Naive B cell (primary cell): ENCODE results near the gene GADD45GIP1. TPM values are rescaled to one million over a fixed set of nuclear protein-coding genes. Genes with fewer than 3 reads are reported as not detected.

ENCODE experiments used
- ATAC-seq, 2 donors: fragments of 150-1000 bp; cut with Tn5 transposase; 2 replicates each; pipeline ENCODE4 v1.10.0; 2021; ENCODE audit warnings: low read depth in 2 of 2, mild to moderate bottlenecking in 2 of 2, moderate library complexity in 2 of 2
- DNase-seq: peaks from one replicate; pipeline ENCODE4 v3.0.0; 2022
- H3K27ac Mint-ChIP-seq, 6 donors: one replicate each; pipeline ENCODE4 v1.8.0; 2020 to 2022; ENCODE audit warnings: mild to moderate bottlenecking in 6 of 6, mixed read lengths in 6 of 6, moderate library complexity in 5 of 6, inconsistent platforms in 2 of 6
- H3K27me3 Mint-ChIP-seq, 3 donors: one replicate each; pipeline ENCODE4 v1.8.0; 2021 to 2022; ENCODE audit warnings: mixed read lengths in 3 of 3, mild to moderate bottlenecking in 1 of 3
- H3K36me3 Mint-ChIP-seq, 2 donors: one replicate each; pipeline ENCODE4 v1.8.0; 2020 to 2022; ENCODE audit warnings: mixed read lengths in 2 of 2, inconsistent platforms in 1 of 2, mild to moderate bottlenecking in 1 of 2
- H3K4me1 Mint-ChIP-seq, 3 donors: one replicate each; pipeline ENCODE4 v1.8.0; 2020 to 2022; ENCODE audit warnings: mixed read lengths in 3 of 3, inconsistent platforms in 1 of 3, mild to moderate bottlenecking in 1 of 3, moderate library complexity in 1 of 3
- H3K4me3 Mint-ChIP-seq, 8 donors: one replicate each; pipeline ENCODE4 v1.8.0; 2020 to 2022; ENCODE audit warnings: mild to moderate bottlenecking in 8 of 8, mixed read lengths in 8 of 8, moderate library complexity in 8 of 8, inconsistent platforms in 2 of 8
- H3K9me3 Mint-ChIP-seq, 7 donors: one replicate each; pipeline ENCODE4 v1.8.0; 2020 to 2022; ENCODE audit warnings: mixed read lengths in 7 of 7, mild to moderate bottlenecking in 5 of 7, inconsistent platforms in 2 of 7, moderate library complexity in 1 of 7
- polyA plus RNA-seq, 6 donors: library from polyadenylated mRNA; unstranded; fragments of 300-500 nt; fragmentation: Illumina TruSeq; gene quantifications; one replicate each; pipeline ENCODE4 v1.2.3, GENCODE V29; 2021; ENCODE audit warnings: low read depth in 6 of 6

Gene GADD45GIP1
- polyA plus RNA-seq = 10 to 100 TPM; 49.4 to 65.9 (median 52.7) TPM

DNA sequence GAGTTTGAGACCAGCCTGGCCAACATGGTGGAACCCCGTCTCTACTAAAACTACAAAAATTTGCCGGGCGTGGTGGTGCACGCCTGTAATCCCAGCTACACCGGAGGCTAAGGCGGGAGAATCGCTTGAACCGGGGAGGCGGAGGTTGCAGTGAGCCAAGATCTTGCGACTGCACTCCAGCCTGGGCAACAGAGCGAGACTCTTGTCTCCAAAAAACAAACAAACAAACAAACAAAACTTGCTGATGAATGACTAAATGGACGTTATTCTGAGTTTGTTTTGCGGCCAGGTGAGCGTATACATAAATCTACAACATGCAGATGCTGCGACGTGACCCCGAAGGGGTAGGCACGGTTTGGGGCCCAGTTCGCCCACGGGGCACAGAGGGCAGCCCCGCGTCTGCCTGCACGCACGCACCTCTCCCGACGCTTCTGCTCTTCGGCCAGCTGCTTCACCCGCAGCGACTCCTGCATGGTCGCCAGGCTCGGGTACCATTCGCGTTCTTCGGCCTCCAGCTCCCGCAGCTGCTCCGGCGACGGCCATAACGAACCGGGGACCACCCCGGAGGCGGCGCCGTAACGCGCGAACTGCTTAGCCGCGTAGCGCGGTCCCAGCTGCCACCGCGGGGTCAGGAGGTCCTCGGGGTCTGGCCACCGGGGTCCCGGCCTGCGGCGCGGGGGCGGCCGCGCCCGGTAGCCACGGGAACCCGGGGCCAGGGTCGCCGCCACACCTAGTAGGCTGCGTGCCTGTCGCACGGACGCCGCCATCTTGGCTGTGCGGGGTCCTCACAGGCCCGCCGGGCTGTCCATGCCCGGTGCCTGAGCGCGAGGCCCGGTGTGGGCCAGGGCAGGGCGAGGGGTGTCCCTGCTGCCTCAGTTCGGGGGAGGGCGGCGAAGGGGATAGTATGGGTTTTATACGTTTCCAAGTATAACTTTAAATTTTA lies at the start of gene GADD45GIP1:
Gene GADD45GIP1, minus strand, starts transcription at position 778 of the 943 bp plus-strand sequence. Its CDS starts 11 bp downstream, at position 767.
- H3K27ac Mint-ChIP-seq = peak within 1 kb of the TSS; percentile 74 to 96 (median 88)
- peak; percentile 79 for DNase-seq
- peak; percentile 97 for ATAC-seq
- peaks cover 0 to 8% of the 10 kb centered on the region in 2 donors for H3K36me3 Mint-ChIP-seq
- H3K9me3 Mint-ChIP-seq = no peaks in the 10 kb centered on the region
- no peaks in the 10 kb centered on the region for H3K27me3 Mint-ChIP-seq
- peaks cover 22 to 37% (median 26%) of the 10 kb centered on the region in 3 donors for H3K4me1 Mint-ChIP-seq
- peak within 1 kb of the TSS; percentile 81 to 94 (median 92) for H3K4me3 Mint-ChIP-seq

DNA sequence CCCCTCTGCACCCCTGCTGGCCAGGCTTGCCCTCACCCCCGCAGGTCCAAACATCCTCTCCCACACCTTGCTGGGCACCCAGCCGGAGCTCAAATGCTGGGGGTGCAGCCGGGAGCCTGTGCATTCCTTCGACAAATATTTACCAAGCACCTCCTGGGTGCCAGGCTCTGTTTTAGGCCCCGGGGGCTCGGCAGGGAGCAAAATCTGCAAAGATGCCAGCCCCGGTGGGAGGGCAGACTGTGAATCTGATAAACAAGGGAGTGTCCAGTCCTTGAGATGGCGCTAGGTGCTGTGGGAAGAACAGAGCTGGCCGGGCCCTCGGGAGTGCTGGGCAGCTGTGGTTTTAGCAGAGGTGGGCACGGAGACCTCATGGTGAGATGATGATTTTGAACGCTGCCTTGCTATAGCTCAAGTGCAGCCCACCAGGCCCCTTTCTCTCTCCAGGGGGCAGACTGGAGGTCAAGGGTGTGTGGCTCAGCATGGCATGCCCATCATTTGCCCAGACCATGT lies 48.9 kb upstream of the GADD45GIP1 start:
- Mint-ChIP-seq H3K9me3 (peaks cover 0 to 2% (median 0%) of the 10 kb centered on the region in 7 donors), H3K27me3 (peaks cover 8 to 42% (median 35%) of the 10 kb centered on the region in 3 donors), H3K36me3 (no peaks in the 10 kb centered on the region), H3K4me1 (peaks cover 0 to 2% (median 0%) of the 10 kb centered on the region in 3 donors), H3K27ac (no peak overlapping the region), H3K4me3 (no peak overlapping the region)
- DNase-seq = no peak
- no peak for ATAC-seq

DNA sequence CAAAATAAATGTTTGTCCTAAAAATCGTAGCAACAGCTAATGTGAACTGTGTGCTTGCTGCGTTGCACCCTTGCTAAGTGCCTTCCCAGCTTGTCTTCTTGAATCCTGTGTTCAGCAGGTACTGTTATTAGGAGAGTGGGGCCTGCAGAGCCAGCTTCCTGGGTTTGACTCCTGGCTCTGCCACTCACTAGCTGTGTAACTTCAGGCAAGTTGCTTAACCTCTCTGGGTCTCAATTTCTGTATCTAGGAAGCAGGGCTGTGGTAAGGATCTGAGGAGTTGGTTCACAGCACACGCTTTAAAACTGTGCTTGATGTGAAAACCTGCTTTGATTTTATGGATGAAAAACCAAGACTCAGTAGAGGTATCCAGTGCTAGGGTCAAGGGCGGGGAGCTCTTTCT lies 48.2 kb upstream of the GADD45GIP1 start:
- no peaks in the 10 kb centered on the region for H3K36me3 Mint-ChIP-seq
- no peak overlapping the region for H3K4me3 Mint-ChIP-seq
- no peaks in the 10 kb centered on the region for H3K4me1 Mint-ChIP-seq
- DNase-seq (no peak), ATAC-seq (no peak)
- peaks cover 8 to 36% (median 30%) of the 10 kb centered on the region in 3 donors for H3K27me3 Mint-ChIP-seq
- H3K9me3 Mint-ChIP-seq = peaks cover 0 to 2% (median 0%) of the 10 kb centered on the region in 7 donors
- H3K27ac Mint-ChIP-seq = peak overlapping the region in 1 of 6 donors; percentile 5

DNA sequence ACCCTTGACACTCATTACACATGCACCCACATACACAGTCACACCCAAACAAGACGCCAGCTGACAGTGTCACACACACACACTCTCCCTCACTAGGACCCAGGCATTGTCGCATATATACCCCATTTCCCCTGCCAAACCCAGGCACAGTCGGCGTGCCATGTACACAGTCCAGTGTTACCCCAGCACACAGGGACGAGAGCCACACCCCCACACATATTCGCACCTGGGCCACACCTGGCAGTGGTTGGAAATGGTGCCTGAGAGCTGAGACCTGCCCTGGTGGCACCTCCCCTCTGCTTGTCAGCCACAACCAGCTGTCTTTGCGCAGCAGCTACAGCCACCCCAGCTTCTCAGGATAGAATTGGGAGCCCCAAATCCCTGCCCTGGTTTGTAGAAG lies 47.2 kb upstream of the GADD45GIP1 start:
- H3K4me3 Mint-ChIP-seq = no peak overlapping the region
- DNase-seq (no peak), ATAC-seq (no peak)
- H3K27ac Mint-ChIP-seq = no peak overlapping the region
- H3K36me3 Mint-ChIP-seq = no peaks in the 10 kb centered on the region
- H3K4me1 Mint-ChIP-seq = no peaks in the 10 kb centered on the region
- peaks cover 0 to 2% (median 0%) of the 10 kb centered on the region in 7 donors for H3K9me3 Mint-ChIP-seq
- H3K27me3 Mint-ChIP-seq = peaks cover 4 to 26% (median 20%) of the 10 kb centered on the region in 3 donors

DNA sequence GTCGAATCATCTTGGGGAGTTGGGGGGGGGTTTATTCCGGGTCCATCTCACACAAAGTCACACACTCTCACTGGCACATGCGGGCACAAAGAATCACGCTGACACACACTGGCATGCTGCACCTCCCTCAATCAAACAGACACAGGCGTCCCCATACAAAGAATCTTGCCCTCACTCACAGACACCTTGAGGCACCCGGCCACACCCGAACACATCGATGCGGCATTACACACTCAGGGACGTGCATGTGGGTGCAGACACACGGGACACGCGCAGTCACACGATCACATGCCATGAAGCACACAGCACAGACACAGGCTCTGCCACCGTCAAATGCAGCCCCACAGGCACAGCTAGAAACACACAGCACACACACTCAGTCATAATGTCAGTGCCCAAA lies 46.1 kb upstream of the GADD45GIP1 start:
- H3K27ac Mint-ChIP-seq = no peak overlapping the region

DNA sequence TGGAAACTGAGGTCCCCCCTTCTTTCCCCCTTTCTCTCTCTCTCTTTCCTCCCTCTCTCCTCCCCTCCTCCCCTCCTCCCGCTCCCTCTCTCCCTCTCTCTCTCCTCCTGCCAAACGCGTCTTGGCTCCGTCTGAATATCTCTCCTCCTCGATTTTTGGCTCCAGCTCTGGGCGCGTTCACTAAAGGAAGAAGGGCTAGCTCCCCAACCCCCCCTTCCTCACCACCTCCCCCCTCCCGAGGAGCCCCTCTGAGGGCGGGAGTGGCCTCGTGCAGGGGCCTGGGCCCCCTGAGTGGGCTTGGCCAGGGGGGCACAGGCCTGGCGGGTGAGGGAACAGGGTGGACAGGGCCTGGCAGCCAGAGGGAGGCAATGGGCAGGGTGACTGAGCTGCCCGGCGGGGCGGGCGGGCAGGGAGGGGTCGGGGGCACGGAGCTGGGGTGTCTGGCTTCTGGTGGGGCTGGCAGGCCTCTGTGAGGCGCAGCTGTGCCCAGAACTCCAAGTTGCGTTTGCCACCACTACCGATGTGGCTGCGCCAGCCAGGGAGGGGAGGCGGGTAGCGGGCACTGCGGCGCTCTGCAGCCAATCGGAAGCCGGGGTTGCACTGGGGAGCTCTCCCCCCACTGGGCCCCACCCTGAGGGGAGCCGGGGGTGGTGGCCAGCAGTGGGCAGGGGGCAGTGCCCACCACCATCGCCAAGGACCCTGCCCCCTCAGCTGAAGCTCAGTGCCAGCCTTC lies 45.3 kb upstream of the GADD45GIP1 start:
- no peak overlapping the region for H3K4me3 Mint-ChIP-seq
- no peak overlapping the region for H3K27ac Mint-ChIP-seq
- H3K36me3 Mint-ChIP-seq = no peaks in the 10 kb centered on the region
- peaks cover 0 to 3% (median 0%) of the 10 kb centered on the region in 3 donors for H3K4me1 Mint-ChIP-seq
- peaks cover 0 to 17% (median 16%) of the 10 kb centered on the region in 3 donors for H3K27me3 Mint-ChIP-seq
- DNase-seq = no peak
- ATAC-seq = no peak
- H3K9me3 Mint-ChIP-seq = peaks cover 0 to 2% (median 0%) of the 10 kb centered on the region in 7 donors

More for the DNA sequence above, 46.1 kb upstream of the GADD45GIP1 start:
- no peaks in the 10 kb centered on the region for H3K36me3 Mint-ChIP-seq
- peak overlapping the region in 1 of 8 donors; percentile 61 for H3K4me3 Mint-ChIP-seq
- H3K4me1 Mint-ChIP-seq = peaks cover 0 to under 1% (median 0%) of the 10 kb centered on the region in 3 donors
- no peak for ATAC-seq
- H3K27me3 Mint-ChIP-seq = peaks cover 0 to 17% (median 12%) of the 10 kb centered on the region in 3 donors
- no peak for DNase-seq
- H3K9me3 Mint-ChIP-seq = peaks cover 0 to 2% (median 0%) of the 10 kb centered on the region in 7 donors

DNA sequence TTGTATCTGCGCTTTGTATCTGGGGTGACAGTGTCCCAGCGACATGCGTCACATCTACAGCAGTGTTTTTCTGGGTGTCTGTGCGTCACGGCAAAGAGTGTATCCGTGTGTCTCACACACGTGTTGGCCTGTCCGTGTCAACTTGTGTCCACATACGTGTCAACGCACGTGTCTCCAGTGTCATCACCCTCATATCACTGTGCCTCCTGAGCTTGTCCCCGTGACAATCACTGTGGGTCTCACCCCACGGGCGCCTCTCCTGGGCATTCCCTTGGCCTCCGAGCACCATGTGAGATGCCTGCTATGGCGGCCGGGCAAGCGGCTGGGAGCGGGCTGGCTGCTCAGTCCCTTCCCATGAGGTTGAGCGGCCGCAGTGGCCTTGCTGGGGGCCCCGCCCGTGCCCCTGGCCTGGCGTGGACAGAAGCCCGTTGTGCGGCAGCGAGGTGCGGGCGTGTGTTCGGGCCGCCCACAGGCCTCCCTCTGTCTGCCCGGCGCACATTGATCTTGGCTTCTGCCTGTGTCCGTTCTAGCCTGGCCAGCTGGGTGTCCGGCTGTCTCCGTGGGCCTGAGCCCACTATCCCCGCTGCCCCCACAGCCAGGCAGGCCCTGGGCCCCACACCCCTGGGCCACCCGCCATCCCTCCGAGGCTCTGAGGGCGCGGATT lies 44.6 kb upstream of the GADD45GIP1 start:
- no peak for DNase-seq
- Mint-ChIP-seq H3K9me3 (peaks cover 0 to 2% (median 0%) of the 10 kb centered on the region in 7 donors), H3K36me3 (no peaks in the 10 kb centered on the region), H3K4me1 (peaks cover 0 to 6% (median 3%) of the 10 kb centered on the region in 3 donors), H3K27ac (no peak overlapping the region), H3K4me3 (no peak overlapping the region), H3K27me3 (peaks cover 6 to 21% (median 17%) of the 10 kb centered on the region in 3 donors)
- ATAC-seq = no peak

DNA sequence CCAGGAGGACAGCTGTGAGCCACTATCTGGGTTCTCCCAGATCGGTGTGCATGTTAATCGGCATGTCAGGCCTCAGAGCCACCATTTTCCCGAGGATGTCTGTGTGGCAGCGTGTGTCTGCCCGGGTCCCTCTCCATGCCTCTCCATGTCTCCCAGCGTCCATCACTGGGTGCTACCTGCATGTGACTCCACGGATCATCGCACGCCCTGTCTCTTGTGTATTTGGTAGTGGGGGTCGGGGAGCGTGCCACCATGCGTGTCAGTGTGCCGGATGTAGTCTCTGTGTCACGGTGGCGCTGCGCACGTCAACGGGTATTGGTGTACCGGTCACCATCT lies 44.1 kb upstream of the GADD45GIP1 start:
- no peak for ATAC-seq
- DNase-seq = no peak
- H3K4me3 Mint-ChIP-seq = no peak overlapping the region
- H3K27me3 Mint-ChIP-seq = peaks cover 6 to 21% (median 17%) of the 10 kb centered on the region in 3 donors
- H3K4me1 Mint-ChIP-seq = peaks cover 0 to 6% (median 3%) of the 10 kb centered on the region in 3 donors
- peaks cover 0 to 2% (median 0%) of the 10 kb centered on the region in 7 donors for H3K9me3 Mint-ChIP-seq
- no peaks in the 10 kb centered on the region for H3K36me3 Mint-ChIP-seq
- H3K27ac Mint-ChIP-seq = no peak overlapping the region

DNA sequence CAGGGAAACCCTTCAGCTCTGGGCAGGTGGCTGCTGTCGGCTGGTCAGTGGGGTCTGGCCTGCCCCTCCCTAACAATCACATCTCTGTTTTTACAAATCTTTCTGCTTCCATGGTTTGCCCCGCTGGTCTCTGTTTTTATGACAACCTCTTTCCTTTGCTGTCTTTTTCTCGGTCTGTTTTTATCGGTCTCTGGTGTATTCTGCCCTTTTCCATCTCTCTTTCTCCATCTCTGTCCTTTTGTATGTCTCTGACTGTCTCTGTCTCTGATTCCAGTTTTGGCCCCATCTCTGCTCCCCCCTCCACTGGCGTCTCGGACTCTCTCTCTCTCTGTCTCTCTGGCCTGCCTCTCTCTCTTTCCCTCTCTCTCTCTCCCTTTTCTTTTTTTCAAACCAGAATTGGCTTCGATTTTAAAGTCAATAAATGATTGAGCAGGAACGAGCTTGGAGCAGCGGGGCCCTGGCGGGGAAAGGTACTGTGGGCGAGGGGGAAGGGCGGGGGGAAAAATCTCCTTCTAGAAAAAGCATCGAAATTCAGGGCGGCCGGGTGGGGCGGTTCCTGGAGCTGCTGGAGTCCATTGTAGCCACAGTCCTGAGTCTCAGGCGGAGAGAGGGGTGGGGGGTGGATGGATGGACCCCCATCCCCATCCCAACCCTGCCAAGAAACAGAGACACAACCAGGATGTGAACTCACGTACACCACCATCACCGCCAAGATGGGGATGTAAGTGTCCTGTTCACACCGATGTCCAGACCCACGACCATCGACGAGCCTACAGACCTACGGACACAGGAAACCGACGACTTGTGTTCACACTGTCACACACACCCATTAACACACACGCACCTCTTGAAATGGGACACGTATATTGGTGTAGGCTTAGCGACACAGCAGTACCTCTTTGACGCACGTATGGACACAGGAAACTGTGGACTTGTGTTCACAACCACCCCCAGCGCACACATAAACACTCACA lies 41.2 kb upstream of the GADD45GIP1 start:
- H3K9me3 Mint-ChIP-seq = peaks cover 0 to 3% (median 0%) of the 10 kb centered on the region in 7 donors
- H3K4me1 Mint-ChIP-seq = peaks cover 12 to 15% (median 15%) of the 10 kb centered on the region in 3 donors
- ATAC-seq (no peak), DNase-seq (no peak)
- peak overlapping the region in 5 of 8 donors; percentile 10 to 84 (median 70) for H3K4me3 Mint-ChIP-seq
- H3K36me3 Mint-ChIP-seq = no peaks in the 10 kb centered on the region
- peak overlapping the region in 1 of 6 donors; percentile 15 for H3K27ac Mint-ChIP-seq
- H3K27me3 Mint-ChIP-seq = peaks cover 12 to 32% (median 24%) of the 10 kb centered on the region in 3 donors

DNA sequence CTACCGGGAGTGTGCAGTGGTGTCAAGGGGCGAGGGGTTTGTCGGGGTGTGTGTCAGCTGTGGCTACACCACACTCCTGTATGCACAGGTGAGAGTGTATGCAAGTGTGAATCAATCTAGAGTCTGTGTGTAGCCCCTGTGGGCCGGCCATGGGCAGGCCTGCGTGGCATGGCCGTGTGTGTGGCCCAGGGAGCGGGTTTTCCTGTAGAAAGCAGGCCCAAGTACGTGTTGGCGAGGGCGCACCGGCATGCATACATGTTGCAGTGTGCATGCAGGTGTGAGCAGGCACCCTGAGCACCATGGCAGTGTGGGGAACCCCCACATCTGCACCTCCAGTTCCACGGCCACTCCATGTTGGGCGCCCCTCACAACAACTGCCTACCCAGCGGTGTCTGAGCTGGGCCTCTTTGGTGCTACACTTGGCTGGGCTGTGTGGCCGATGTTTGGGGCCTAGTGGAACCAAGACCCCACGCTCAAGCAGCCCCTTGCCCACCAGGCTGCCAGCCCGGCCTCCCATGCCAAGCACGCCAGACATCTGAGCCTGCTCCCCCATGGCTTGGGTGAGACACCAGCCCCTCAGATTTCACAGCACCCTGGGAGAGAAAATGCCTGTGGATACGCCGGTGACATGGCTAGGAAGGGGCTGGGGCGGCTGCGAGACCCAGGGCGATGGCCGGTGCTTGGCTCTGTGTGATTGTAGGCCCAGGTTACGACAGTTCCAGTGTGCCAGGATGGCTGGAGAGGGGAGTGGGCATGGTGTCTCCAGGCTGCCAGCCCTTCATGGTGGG lies 40.4 kb upstream of the GADD45GIP1 start:
- H3K27me3 Mint-ChIP-seq = peaks cover 12 to 27% (median 21%) of the 10 kb centered on the region in 3 donors
- peaks cover 12 to 15% (median 15%) of the 10 kb centered on the region in 3 donors for H3K4me1 Mint-ChIP-seq
- ATAC-seq = no peak
- H3K27ac Mint-ChIP-seq = peak overlapping the region in 1 of 6 donors; percentile 25
- H3K4me3 Mint-ChIP-seq = peak overlapping the region; percentile 58 to 91 (median 78)
- no peak for DNase-seq
- H3K9me3 Mint-ChIP-seq = peaks cover 0 to 3% (median 0%) of the 10 kb centered on the region in 7 donors
- no peaks in the 10 kb centered on the region for H3K36me3 Mint-ChIP-seq

DNA sequence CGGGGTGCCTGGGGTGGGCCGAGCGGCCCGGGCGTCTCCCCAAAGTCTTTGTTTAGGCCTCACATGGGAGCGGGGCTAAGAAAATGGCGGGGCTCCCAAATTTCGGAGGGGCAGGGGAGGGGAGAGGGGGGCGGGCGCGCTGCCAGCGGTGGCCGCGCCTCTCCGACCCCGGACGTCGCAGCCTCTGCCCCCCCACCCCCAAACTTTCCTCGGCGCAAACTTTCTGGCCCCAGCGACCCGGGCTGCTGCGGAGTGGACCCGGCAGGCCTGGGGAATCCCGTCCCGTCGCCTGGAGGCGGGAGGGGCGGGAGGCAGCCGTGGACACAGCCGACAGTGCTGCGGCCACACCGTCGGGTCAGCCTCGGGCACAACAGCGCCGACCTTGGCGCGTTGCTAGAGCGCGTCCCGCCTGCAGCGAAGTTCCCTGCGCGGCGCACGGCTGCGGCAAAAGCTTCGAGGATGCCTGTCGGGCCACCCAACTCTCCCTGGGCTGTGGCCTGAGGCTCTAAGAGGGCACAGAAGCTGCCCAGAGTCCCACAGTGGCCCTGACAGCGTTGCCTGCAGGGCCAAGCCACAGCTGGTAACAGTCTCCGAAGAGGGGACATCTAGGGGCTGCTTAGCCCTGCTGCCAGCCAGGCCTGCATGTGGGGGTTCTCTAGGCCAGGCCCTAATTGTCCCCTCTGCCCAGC lies 39.5 kb upstream of the GADD45GIP1 start:
- no peak overlapping the region for H3K27ac Mint-ChIP-seq
- DNase-seq (no peak), ATAC-seq (no peak)
- no peaks in the 10 kb centered on the region for H3K36me3 Mint-ChIP-seq
- H3K9me3 Mint-ChIP-seq = peaks cover 0 to 3% (median 0%) of the 10 kb centered on the region in 7 donors
- H3K4me3 Mint-ChIP-seq = peak overlapping the region; percentile 63 to 94 (median 80)
- H3K27me3 Mint-ChIP-seq = peaks cover 12 to 27% (median 21%) of the 10 kb centered on the region in 3 donors
- peaks cover 12 to 15% (median 15%) of the 10 kb centered on the region in 3 donors for H3K4me1 Mint-ChIP-seq
